HepG2 (cell line): ENCODE data around the gene TXNIP.

Experiments
- CTCF ChIP-seq: sonication (generic); formaldehyde crosslinking; IDR thresholded peaks from 2 replicates; pipeline ENCODE4 v1.5.0; 2020; ENCODE audit warnings: mild to moderate bottlenecking, missing genetic modification reagents, moderate library complexity
- EZH2 ChIP-seq: conservative IDR thresholded peaks from 2 replicates; pipeline ENCODE4 v1.6.1; 2012; ENCODE audit warnings: mild to moderate bottlenecking, low read depth, low read length, moderate library complexity
- POLR2A ChIP-seq, 2 experiments: IDR thresholded peaks; 2 replicates each; pipeline ENCODE4 v1.6.1; 2011; ENCODE audit warnings: low read depth in 2 of 2, low read length in 2 of 2, mild to moderate bottlenecking in 1 of 2, moderate library complexity in 1 of 2; ENCODE audit not compliant: insufficient read depth in 1 of 2
- YEATS4 ChIP-seq: sonication (generic); formaldehyde crosslinking; IDR thresholded peaks from 2 replicates; pipeline ENCODE4 v1.4.0; 2020; ENCODE audit warnings: missing genetic modification reagents, borderline replicate concordance
- ZNF687 ChIP-seq: sonication (generic); formaldehyde crosslinking; IDR thresholded peaks from 2 replicates; pipeline ENCODE4 v1.5.1; 2020; ENCODE audit warnings: mild to moderate bottlenecking, missing genetic modification reagents, moderate library complexity

GRCh38 chr1:146039844-146040194, 43.4 kb upstream of the TXNIP start:
- TF ChIP-seq ZNF687 (CRISPR knock-in tag) (no peak), POLR2A (IDR thresholded peaks at IDR 0.05; ENCODE audit: insufficient read depth in 1 of 2, low read depth in 2 of 2, low read length in 2 of 2) (no peak), YEATS4 (CRISPR knock-in tag) (no peak), CTCF (CRISPR knock-in tag) (no peak), EZH2 (no peak)
